Neural progenitor cell (in vitro differentiated cells): Measurements from ENCODE around the gene PRKCA. TPM values are rescaled to one million over a fixed set of nuclear protein-coding genes. Genes with fewer than 3 reads are reported as not detected.
A peak's percentile ranks its signal among the peaks of the same experiment; 100 is the strongest.

Source experiments
- DNase-seq: peaks from one replicate; pipeline ENCODE4 v3.0.0-alpha.2; 2016; ENCODE audit warnings: low spot score
- H2AFZ ChIP-seq: fragments of 200-600 bp; sonication (generic); replicated peaks from 2 replicates; pipeline ENCODE4 v1.6.1; 2016; ENCODE audit warnings: antibody characterized with exemption
- H3F3A ChIP-seq: fragments of 200-600 bp; sonication (generic); 2 replicates; pipeline ENCODE4 v1.6.1; 2016; ENCODE audit warnings: antibody characterized with exemption, low read depth
- H3K27ac ChIP-seq: fragments of 200-600 bp; sonication (generic); 2 replicates; pipeline ENCODE4 v1.5.1; 2016; ENCODE audit warnings: mild to moderate bottlenecking
- H3K27me3 ChIP-seq: fragments of 200-600 bp; sonication (generic); 2 replicates; pipeline ENCODE4 v1.6.1; 2016; ENCODE audit warnings: mild to moderate bottlenecking, moderate library complexity
- H3K36me3 ChIP-seq: fragments of 200-600 bp; sonication (generic); 2 replicates; pipeline ENCODE4 v1.5.1; 2016
- H3K4me1 ChIP-seq: fragments of 200-600 bp; sonication (generic); 2 replicates; pipeline ENCODE4 v1.6.1; 2016; ENCODE audit warnings: mixed run types
- H3K4me2 ChIP-seq: fragments of 200-600 bp; sonication (generic); 2 replicates; pipeline ENCODE4 v1.6.1; 2016
- H3K4me3 ChIP-seq: fragments of 200-600 bp; sonication (generic); 2 replicates; pipeline ENCODE4 v1.5.1; 2016
- H3K79me2 ChIP-seq: fragments of 200-600 bp; sonication (generic); 2 replicates; pipeline ENCODE4 v1.6.1; 2016; ENCODE audit warnings: low read depth
- H3K9ac ChIP-seq: fragments of 200-600 bp; sonication (generic); 2 replicates; pipeline ENCODE4 v1.6.1; 2016
- H3K9me3 ChIP-seq: fragments of 200-600 bp; sonication (generic); 2 replicates; pipeline ENCODE4 v1.5.1; 2016; ENCODE audit warnings: low read depth
- H4K20me1 ChIP-seq: fragments of 200-600 bp; sonication (generic); 2 replicates; pipeline ENCODE4 v1.6.1; 2016; ENCODE audit warnings: low read depth
- H3K27ac Mint-ChIP-seq: 3 replicates; pipeline ENCODE4 v1.8.0; 2021; ENCODE audit warnings: mixed read lengths
- H3K27me3 Mint-ChIP-seq: 2 replicates; pipeline ENCODE4 v1.8.0; 2022; ENCODE audit warnings: low read depth, mild to moderate bottlenecking, inconsistent platforms, moderate library complexity, mixed read lengths; ENCODE audit not compliant: insufficient read depth
- H3K36me3 Mint-ChIP-seq: 3 replicates; pipeline ENCODE4 v1.8.0; 2021; ENCODE audit warnings: mixed read lengths
- H3K4me1 Mint-ChIP-seq: 3 replicates; pipeline ENCODE4 v1.8.0; 2021; ENCODE audit warnings: mixed read lengths
- H3K4me3 Mint-ChIP-seq: 3 replicates; pipeline ENCODE4 v1.8.0; 2021; ENCODE audit warnings: mild to moderate bottlenecking, moderate library complexity, mixed read lengths
- H3K9me3 Mint-ChIP-seq: 3 replicates; pipeline ENCODE4 v1.8.0; 2020; ENCODE audit warnings: mixed read lengths
- EZH2 ChIP-seq: fragments of 200-600 bp; sonication (generic); IDR thresholded peaks from 2 replicates; pipeline ENCODE4 v1.6.1; 2017; ENCODE audit warnings: antibody characterized with exemption, mild to moderate bottlenecking, moderate library complexity
- EZH2phosphoT487 ChIP-seq: fragments of 200-600 bp; sonication (generic); IDR thresholded peaks from 2 replicates; pipeline ENCODE4 v1.6.1; 2017; ENCODE audit warnings: antibody characterized with exemption
- total RNA-seq: library from RNA; depleted of rRNA; stranded (reverse); fragments of >200 nt; gene quantifications from 2 replicates; pipeline ENCODE4 v1.2.3, GENCODE V29; 2015; ENCODE audit warnings: low replicate concordance
- TF ChIP-seq, protein P1 (sequence below): fragments of 200-600 bp; sonication (generic); IDR thresholded peaks from 2 replicates; pipeline ENCODE4 v1.5.1; 2017; ENCODE audit warnings: antibody characterized with exemption, mild to moderate bottlenecking

The PRKCA gene
- total RNA-seq, 1 donor from 2014 or later = 2.1 TPM

DNA sequence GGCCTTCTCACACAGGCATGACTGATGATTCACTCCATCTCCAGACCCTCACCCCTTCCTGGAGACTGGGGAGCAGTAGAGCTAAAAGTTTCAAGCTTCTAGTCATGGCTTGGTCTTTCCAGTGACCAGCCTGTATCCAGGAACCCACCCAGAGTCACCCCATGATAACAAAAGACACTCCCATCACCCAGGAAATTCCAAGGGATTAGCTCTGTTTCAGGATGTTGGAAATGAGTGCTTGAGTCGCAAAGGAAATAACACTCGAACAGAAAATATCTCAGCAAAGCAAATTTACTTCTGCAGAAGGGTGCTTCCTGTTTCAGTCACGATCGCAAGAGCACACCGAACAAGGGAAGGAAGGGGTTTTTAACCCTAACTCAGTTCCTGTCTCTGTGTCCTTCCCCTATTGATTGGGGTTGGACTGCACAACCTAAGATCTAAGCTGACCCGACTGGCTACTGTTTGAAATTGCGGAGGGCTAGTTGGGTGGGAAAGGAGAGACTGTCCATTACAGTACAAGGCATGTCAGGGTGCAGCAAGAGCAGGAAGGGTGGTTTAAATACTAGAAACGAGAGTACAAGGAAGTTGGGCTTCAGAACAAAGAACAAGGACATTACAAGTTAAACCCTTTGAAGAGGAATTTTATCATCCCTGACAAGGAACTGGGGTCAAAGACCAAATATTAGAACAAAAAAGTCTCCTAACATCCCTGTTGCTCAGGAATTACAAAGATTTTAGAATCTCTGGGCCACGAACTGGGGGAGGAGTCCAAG is 308.1 kb downstream of the PRKCA start:
- Histone ChIP-seq H3F3A (peaks cover 4% of the 10 kb centered on the region), H3K79me2 (no peaks in the 10 kb centered on the region), H2AFZ (peak overlapping the region; percentile 5), H3K27me3 (no peaks in the 10 kb centered on the region), H3K36me3 (no peaks in the 10 kb centered on the region), H3K27ac (no peak overlapping the region), H3K4me2 (no peak overlapping the region), H3K9ac (no peak overlapping the region), H4K20me1 (no peaks in the 10 kb centered on the region), H3K9me3 (no peaks in the 10 kb centered on the region), H3K4me1 (peaks cover 5% of the 10 kb centered on the region), H3K4me3 (no peak overlapping the region)
- Mint-ChIP-seq H3K36me3 (peaks cover 4% of the 10 kb centered on the region), H3K27me3 (peaks cover 3% of the 10 kb centered on the region), H3K9me3 (peaks cover 9% of the 10 kb centered on the region), H3K4me1 (peaks cover 7% of the 10 kb centered on the region), H3K27ac (no peak overlapping the region), H3K4me3 (no peak overlapping the region)
- no peak for DNase-seq
- TF ChIP-seq, protein P1, sequence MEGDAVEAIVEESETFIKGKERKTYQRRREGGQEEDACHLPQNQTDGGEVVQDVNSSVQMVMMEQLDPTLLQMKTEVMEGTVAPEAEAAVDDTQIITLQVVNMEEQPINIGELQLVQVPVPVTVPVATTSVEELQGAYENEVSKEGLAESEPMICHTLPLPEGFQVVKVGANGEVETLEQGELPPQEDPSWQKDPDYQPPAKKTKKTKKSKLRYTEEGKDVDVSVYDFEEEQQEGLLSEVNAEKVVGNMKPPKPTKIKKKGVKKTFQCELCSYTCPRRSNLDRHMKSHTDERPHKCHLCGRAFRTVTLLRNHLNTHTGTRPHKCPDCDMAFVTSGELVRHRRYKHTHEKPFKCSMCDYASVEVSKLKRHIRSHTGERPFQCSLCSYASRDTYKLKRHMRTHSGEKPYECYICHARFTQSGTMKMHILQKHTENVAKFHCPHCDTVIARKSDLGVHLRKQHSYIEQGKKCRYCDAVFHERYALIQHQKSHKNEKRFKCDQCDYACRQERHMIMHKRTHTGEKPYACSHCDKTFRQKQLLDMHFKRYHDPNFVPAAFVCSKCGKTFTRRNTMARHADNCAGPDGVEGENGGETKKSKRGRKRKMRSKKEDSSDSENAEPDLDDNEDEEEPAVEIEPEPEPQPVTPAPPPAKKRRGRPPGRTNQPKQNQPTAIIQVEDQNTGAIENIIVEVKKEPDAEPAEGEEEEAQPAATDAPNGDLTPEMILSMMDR = no peak
- TF ChIP-seq EZH2 = no peak
- TF ChIP-seq EZH2phosphoT487 = no peak

DNA sequence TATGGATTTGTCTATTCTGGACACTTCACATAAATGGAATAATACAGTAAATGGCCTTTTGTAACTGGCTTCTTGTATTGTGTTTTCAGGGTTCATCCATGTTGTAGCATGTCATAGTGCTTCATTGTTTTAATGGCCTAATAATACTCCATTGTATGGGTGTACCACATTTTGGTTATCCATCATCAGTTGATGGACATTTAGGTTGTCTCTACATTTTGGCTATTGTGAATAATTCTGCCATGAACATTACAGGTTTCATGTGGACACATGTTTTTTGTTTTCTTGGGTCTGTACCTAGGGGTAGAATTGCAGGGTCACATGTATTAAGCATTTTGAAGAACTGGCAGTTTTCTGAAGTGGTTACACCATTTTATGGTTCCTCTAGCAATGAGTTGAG is 309.0 kb downstream of the PRKCA start:
- Mint-ChIP-seq H3K9me3 (peaks cover 9% of the 10 kb centered on the region), H3K27me3 (peaks cover 3% of the 10 kb centered on the region), H3K4me1 (peaks cover 7% of the 10 kb centered on the region), H3K27ac (no peak overlapping the region), H3K4me3 (no peak overlapping the region), H3K36me3 (peaks cover 4% of the 10 kb centered on the region)
- TF ChIP-seq, protein P1 = no peak
- TF ChIP-seq EZH2phosphoT487 = no peak
- H3K9ac ChIP-seq = no peak overlapping the region
- H3K79me2 ChIP-seq = no peaks in the 10 kb centered on the region
- H3K4me3 ChIP-seq = no peak overlapping the region
- H3K4me2 ChIP-seq = no peak overlapping the region
- H3K27me3 ChIP-seq = no peaks in the 10 kb centered on the region
- peaks cover 8% of the 10 kb centered on the region for H3F3A ChIP-seq
- DNase-seq = no peak
- no peaks in the 10 kb centered on the region for H3K9me3 ChIP-seq
- H3K27ac ChIP-seq = no peak overlapping the region
- H3K4me1 ChIP-seq = peaks cover 5% of the 10 kb centered on the region
- H2AFZ ChIP-seq = no peak overlapping the region
- no peaks in the 10 kb centered on the region for H3K36me3 ChIP-seq
- no peaks in the 10 kb centered on the region for H4K20me1 ChIP-seq

DNA sequence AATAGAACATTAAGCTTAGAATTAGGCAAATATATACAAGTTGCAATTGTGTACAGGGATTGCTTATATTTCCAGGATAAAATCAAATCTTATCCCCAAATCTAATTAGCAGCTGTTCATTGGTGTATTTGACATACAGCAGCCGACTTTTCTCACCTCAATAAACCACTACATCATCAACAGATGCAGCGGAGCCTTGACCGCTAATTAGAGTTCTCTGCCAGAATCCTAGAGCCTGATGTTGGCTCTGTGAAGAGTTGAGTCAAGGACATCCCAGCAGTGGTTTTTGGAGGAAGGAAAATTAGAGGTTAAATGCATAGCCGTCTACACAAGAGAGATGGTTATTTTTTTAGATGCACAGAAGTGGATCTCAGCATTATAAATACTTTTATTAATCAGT is 310.6 kb downstream of the PRKCA start:
- Histone ChIP-seq H3K9ac (no peak overlapping the region), H4K20me1 (no peaks in the 10 kb centered on the region), H3K36me3 (no peaks in the 10 kb centered on the region), H2AFZ (no peak overlapping the region), H3K9me3 (no peaks in the 10 kb centered on the region), H3K4me3 (no peak overlapping the region), H3K27ac (no peak overlapping the region), H3F3A (peaks cover 8% of the 10 kb centered on the region), H3K79me2 (no peaks in the 10 kb centered on the region), H3K4me1 (peaks cover 5% of the 10 kb centered on the region), H3K4me2 (no peak overlapping the region), H3K27me3 (no peaks in the 10 kb centered on the region)
- DNase-seq = no peak
- Mint-ChIP-seq H3K9me3 (peaks cover 9% of the 10 kb centered on the region), H3K4me1 (peaks cover 7% of the 10 kb centered on the region), H3K4me3 (no peak overlapping the region), H3K36me3 (peaks cover 4% of the 10 kb centered on the region), H3K27me3 (peaks cover 3% of the 10 kb centered on the region), H3K27ac (no peak overlapping the region)
- no peak for TF ChIP-seq EZH2
- TF ChIP-seq EZH2phosphoT487 = no peak
- TF ChIP-seq, protein P1 = no peak
